ENCODE results near the gene NACA. TPM values are rescaled to one million over a fixed set of nuclear protein-coding genes. Genes with fewer than 3 reads are reported as not detected.

Gene NACA
- total RNA-seq, 6 donors from 2014 or later, result 419 to 868 (median 611) TPM

GRCh38 chr12:56671608-56672007 lies 53.5 kb downstream of the NACA start:
- ATAC-seq (ENCODE audit: low FRiP score in 2 of 2) (no peak), DNase-seq (no peak)
- Histone ChIP-seq H3K4me3 (no peak overlapping the region), H3K36me3 (peaks cover 20 to 62% (median 48%) of the 10 kb centered on the region in 4 donors), H3K27me3 (no peaks in the 10 kb centered on the region), H3K27ac (no peak overlapping the region), H3K4me1 (peaks cover 0 to 22% (median 4%) of the 10 kb centered on the region in 4 donors), H3K9me3 (no peaks in the 10 kb centered on the region)
- TF ChIP-seq CTCF (IDR thresholded peaks at IDR 0.05) (no peak), POLR2A (IDR thresholded peaks at IDR 0.05) (no peak), POLR2AphosphoS5 (IDR thresholded peaks at IDR 0.05) (no peak), EP300 (IDR thresholded peaks at IDR 0.05) (no peak)
- WGBS, 2 donors, result 92 to 93% methylated on average over 2 of the region's 2 CpGs

GRCh38 chr12:56670836-56671235 lies 54.3 kb downstream of the NACA start:
- Histone ChIP-seq H3K9me3 (no peaks in the 10 kb centered on the region), H3K27ac (no peak overlapping the region), H3K27me3 (no peaks in the 10 kb centered on the region), H3K4me3 (no peak overlapping the region), H3K36me3 (peaks cover 20 to 70% (median 56%) of the 10 kb centered on the region in 4 donors), H3K4me1 (peaks cover 0 to 15% (median 2%) of the 10 kb centered on the region in 4 donors)
- WGBS, 2 donors, result 74 to 87% methylated on average over 4 of the region's 4 CpGs
- ATAC-seq (ENCODE audit: low FRiP score in 2 of 2), result no peak
- TF ChIP-seq POLR2AphosphoS5 (IDR thresholded peaks at IDR 0.05) (no peak), POLR2A (IDR thresholded peaks at IDR 0.05) (no peak), CTCF (IDR thresholded peaks at IDR 0.05) (no peak), EP300 (IDR thresholded peaks at IDR 0.05) (no peak)
- DNase-seq, result no peak

- no peak for DNase-seq
- no peak for TF ChIP-seq EP300 (IDR thresholded peaks at IDR 0.05)
- no peak for TF ChIP-seq POLR2A (IDR thresholded peaks at IDR 0.05)
- no peak for TF ChIP-seq CTCF (IDR thresholded peaks at IDR 0.05)
- no peak for TF ChIP-seq POLR2AphosphoS5 (IDR thresholded peaks at IDR 0.05)
- Histone ChIP-seq H3K4me1 (peaks cover 0 to 10% (median 2%) of the 10 kb centered on the region in 4 donors), H3K9me3 (no peaks in the 10 kb centered on the region), H3K4me3 (no peak overlapping the region), H3K27ac (no peak overlapping the region), H3K27me3 (no peaks in the 10 kb centered on the region), H3K36me3 (peaks cover 27 to 97% (median 78%) of the 10 kb centered on the region in 4 donors)
- WGBS, 2 donors, result 83 to 84% methylated on average over 2 of the region's 2 CpGs
- ATAC-seq (ENCODE audit: low FRiP score in 2 of 2), result no peak
Observed at GRCh38 chr12:56668197-56668457, 57.0 kb downstream of the NACA start.

Small RNA genes within 50 kb of the gene (small RNA-seq; reads per million reads assigned to genes)
- gene RN7SL809P, result 0 reads per million in 4 donors

Other genes starting within 250 kb of the NACA start
- gene GLS2, start 237.1 kb downstream of the NACA start, total RNA-seq, result 10 to 100 TPM in 1 of 6 donors, 1 to 10 TPM in 5; 2.0 to 11.6 (median 5.0) TPM
- gene RBMS2, start 203.5 kb downstream of the NACA start, total RNA-seq, result 100 to 1,000 TPM in 1 of 6 donors, 10 to 100 TPM in 5; 43.0 to 113 (median 78.4) TPM
- 100 to 1,000 TPM in 2 of 6 donors, 10 to 100 TPM in 4; 74.5 to 245 (median 95.5) TPM for gene BAZ2A, start 95.0 kb downstream of the NACA start, total RNA-seq
- 100 to 1,000 TPM; 245 to 404 (median 317) TPM for gene ATP5F1B, start 79.3 kb downstream of the NACA start, total RNA-seq
- 100 to 1,000 TPM in 3 of 6 donors, 10 to 100 TPM in 3; 41.9 to 156 (median 105) TPM for gene PTGES3, start 37.0 kb downstream of the NACA start, total RNA-seq
- gene PRIM1, start 27.0 kb upstream of the NACA start, total RNA-seq, result 10 to 100 TPM in 1 of 6 donors, 1 to 10 TPM in 5; 3.5 to 19.9 (median 8.4) TPM
- gene HSD17B6, start 38.0 kb upstream of the NACA start, total RNA-seq, result 100 to 1,000 TPM in 2 of 6 donors, 10 to 100 TPM in 4; 45.2 to 123 (median 73.5) TPM
- not detected for gene SDR9C7, start 209.1 kb upstream of the NACA start, total RNA-seq
- under 1 TPM in 5 of 6 donors, not detected in 1; 0.46 to 0.98 (median 0.54) TPM for gene RDH16, start 232.3 kb upstream of the NACA start, total RNA-seq

Data from upper lobe of left lung (tissue), 6 donors.